ENCODE data around the gene MRPL55. TPM values are rescaled to one million over a fixed set of nuclear protein-coding genes. Genes with fewer than 3 reads are reported as not detected.

Gene MRPL55
- total and polyA plus RNA-seq, 2 of the 4 experiments (the other 2 are of a cell fraction), result 48.9 to 95.4 TPM

DNA sequence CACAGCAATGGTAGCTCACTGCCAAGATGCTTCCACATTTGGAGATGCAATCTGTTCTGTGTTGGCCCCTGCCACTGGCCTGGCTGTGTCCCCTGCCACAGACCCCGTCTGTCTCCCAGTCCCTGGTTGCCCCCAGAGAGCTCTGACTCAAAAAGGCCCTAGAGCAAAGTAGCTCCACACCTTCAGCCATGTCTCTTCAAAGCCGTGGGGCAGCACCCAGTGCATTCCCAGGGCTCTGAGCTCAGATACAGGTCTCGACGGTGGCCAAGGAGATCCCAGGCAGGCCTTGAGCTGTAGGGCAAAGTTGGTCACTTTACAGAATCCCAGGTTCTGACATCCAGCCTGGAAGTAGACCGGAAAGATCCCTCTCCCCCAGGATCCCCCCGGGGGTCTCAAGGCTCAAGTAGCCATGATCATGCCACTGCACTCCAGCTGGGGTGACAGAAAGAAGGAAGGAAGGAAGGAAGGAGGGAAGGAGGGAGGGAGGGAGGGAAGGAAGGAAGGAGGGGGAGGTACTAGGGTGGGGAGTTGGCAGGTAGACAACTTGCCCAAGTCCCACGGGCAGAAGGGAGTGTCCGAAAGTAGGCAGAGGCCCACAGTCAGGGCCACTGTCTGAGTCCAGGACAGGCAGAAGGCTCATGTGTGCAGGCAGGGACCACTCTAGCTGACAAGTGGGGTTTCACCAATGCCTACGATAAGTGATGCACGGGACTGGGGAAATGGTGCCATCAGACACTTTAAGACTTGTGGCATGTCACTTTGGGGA, 31.4 kb downstream of the MRPL55 start:
- WGBS, 2 experiments (ENCODE audit: extremely low coverage in 2 of 2, insufficient read length in 1 of 2), result 92% methylated on average over 5 of the region's 10 CpGs; no CpG with 5 or more reads in 1 of the 2 experiments
- dilution Hi-C loops (cut with HindIII; ENCODE audit: low sequenced_read_pairs, unreplicated experiment), result no loop called here
- TF ChIP-seq MAFK (IDR thresholded peaks at IDR 0.05; ENCODE audit: low read depth, low read length), result no peak
- TF ChIP-seq MAZ (IDR thresholded peaks at IDR 0.05; ENCODE audit: borderline replicate concordance, low read depth, low read length), result no peak
- TF ChIP-seq RAD21 (IDR thresholded peaks at IDR 0.05; ENCODE audit: low read length), result no peak
- TF ChIP-seq CTCF (conservative IDR thresholded peaks at IDR 0.05; ENCODE audit: low read depth, low read length), result no peak
- no peak for TF ChIP-seq CEBPB (IDR thresholded peaks at IDR 0.05; ENCODE audit: low read depth, low read length)
- TF ChIP-seq RFX5 (IDR thresholded peaks at IDR 0.05; ENCODE audit: low read depth, low read length), result no peak
- TF ChIP-seq MXI1 (IDR thresholded peaks at IDR 0.05; ENCODE audit: borderline replicate concordance, low read depth, low read length), result no peak
- TF ChIP-seq POLR2A (IDR thresholded peaks at IDR 0.05; ENCODE audit: low read depth, low read length), result no peak
- TF ChIP-seq RCOR1 (IDR thresholded peaks at IDR 0.05; ENCODE audit: insufficient replicate concordance, low read length), result no peak
- no peak for TF ChIP-seq BHLHE40 (IDR thresholded peaks at IDR 0.05; ENCODE audit: low read depth, low read length)
- TF ChIP-seq NFE2L2 (IDR thresholded peaks at IDR 0.05; ENCODE audit: low read depth, low read length), result no peak
- TF ChIP-seq, protein P1, sequence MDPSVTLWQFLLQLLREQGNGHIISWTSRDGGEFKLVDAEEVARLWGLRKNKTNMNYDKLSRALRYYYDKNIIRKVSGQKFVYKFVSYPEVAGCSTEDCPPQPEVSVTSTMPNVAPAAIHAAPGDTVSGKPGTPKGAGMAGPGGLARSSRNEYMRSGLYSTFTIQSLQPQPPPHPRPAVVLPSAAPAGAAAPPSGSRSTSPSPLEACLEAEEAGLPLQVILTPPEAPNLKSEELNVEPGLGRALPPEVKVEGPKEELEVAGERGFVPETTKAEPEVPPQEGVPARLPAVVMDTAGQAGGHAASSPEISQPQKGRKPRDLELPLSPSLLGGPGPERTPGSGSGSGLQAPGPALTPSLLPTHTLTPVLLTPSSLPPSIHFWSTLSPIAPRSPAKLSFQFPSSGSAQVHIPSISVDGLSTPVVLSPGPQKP (IDR thresholded peaks at IDR 0.05; ENCODE audit: borderline replicate concordance, low read depth, low read length), result no peak
- TF ChIP-seq SMC3 (IDR thresholded peaks at IDR 0.05; ENCODE audit: low read depth, low read length), result no peak
- TF ChIP-seq FOS (IDR thresholded peaks at IDR 0.05; ENCODE audit: low read depth, low read length), result no peak
- TF ChIP-seq, protein P2, sequence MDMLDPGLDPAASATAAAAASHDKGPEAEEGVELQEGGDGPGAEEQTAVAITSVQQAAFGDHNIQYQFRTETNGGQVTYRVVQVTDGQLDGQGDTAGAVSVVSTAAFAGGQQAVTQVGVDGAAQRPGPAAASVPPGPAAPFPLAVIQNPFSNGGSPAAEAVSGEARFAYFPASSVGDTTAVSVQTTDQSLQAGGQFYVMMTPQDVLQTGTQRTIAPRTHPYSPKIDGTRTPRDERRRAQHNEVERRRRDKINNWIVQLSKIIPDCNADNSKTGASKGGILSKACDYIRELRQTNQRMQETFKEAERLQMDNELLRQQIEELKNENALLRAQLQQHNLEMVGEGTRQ (IDR thresholded peaks at IDR 0.05; ENCODE audit: low read depth, low read length), result no peak
- no peak for TF ChIP-seq CHD1 (IDR thresholded peaks at IDR 0.05; ENCODE audit: low read depth, low read length)
- CTCF ChIA-PET, result no interaction called here
- ATAC-seq (ENCODE audit: low read depth), result no peak
- Histone ChIP-seq H3K4ac (ENCODE audit: low read depth, low read length) (no peak overlapping the region), H3K9ac (ENCODE audit: low read depth, low read length) (no peak overlapping the region), H3K18ac (ENCODE audit: low read depth, low read length) (no peak overlapping the region), H2AK9ac (replicated peaks; ENCODE audit: low read depth, low read length, poor library complexity) (no peak overlapping the region), H4K5ac (ENCODE audit: low read depth, low read length) (no peak overlapping the region), H3K27me3 (ENCODE audit: control insufficient read depth, insufficient read depth, low read length) (no peaks in the 10 kb centered on the region), H4K8ac (ENCODE audit: low read depth in 2 of 2, low read length in 2 of 2) (no peak overlapping the region), H2AFZ (replicated peaks; ENCODE audit: low read length, poor library complexity) (no peak overlapping the region), H3K9me3 (ENCODE audit: control insufficient read depth, insufficient read depth, low read length) (no peaks in the 10 kb centered on the region), H2BK15ac (ENCODE audit: low read depth, low read length) (no peak overlapping the region), H4K91ac (ENCODE audit: insufficient read depth, low read depth, low read length) (no peak overlapping the region), H3K36me3 (ENCODE audit: control insufficient read depth, insufficient read depth, low read length) (no peaks in the 10 kb centered on the region), H3K79me1 (ENCODE audit: low read depth in 1 of 2, low read length in 2 of 2) (peaks cover 3 to 20% of the 10 kb centered on the region in 2 experiments; a peak in 2 of 4 replicates), H2BK5ac (ENCODE audit: low read depth, low read length, poor library complexity, severe bottlenecking) (no peak overlapping the region), H3K56ac (ENCODE audit: extremely low read depth, insufficient read depth, low read length) (no peak overlapping the region), H2AK5ac (ENCODE audit: low read depth, low read length) (no peak overlapping the region), H3K4me3 (ENCODE audit: insufficient read depth, low read depth, low read length) (no peak overlapping the region), H3K27ac (ENCODE audit: insufficient read depth, low read length) (no peak overlapping the region), H3K4me1 (ENCODE audit: control insufficient read depth, insufficient read depth, low read length) (peaks cover 2% of the 10 kb centered on the region; the same call in 1 of the 2 replicates), H3K14ac (replicated peaks; ENCODE audit: low read depth, low read length) (no peak overlapping the region), H4K20me1 (ENCODE audit: insufficient read depth, low read length) (peaks cover 21% of the 10 kb centered on the region), H3K23ac (ENCODE audit: low read depth, low read length) (no peak overlapping the region), H3K9me1 (ENCODE audit: insufficient read depth, low read length) (no peaks in the 10 kb centered on the region; the same call in 1 of the 2 replicates), H2BK20ac (ENCODE audit: low read depth, low read length) (no peak overlapping the region), H3K4me2 (ENCODE audit: low read depth, low read length) (no peak overlapping the region), H2BK120ac (ENCODE audit: low read depth, low read length) (no peak overlapping the region)
- POLR2A ChIA-PET (ENCODE audit: unreplicated experiment), result no interaction called here
- intact Hi-C loops (cut with micrococcal nuclease), result no loop called here
- in situ Hi-C loops (cut with MboI; ENCODE audit: low sequenced_read_pairs), result no loop called here
- DNase-seq, result no peak
- BruUV-seq (replicated peaks), result no TSS peak
